Stomach (tissue), 9 donors: Measurements from ENCODE around the gene SLC25A4. TPM values are rescaled to one million over a fixed set of nuclear protein-coding genes. Genes with fewer than 3 reads are reported as not detected.

ENCODE experiments used
- DNase-seq, 2 donors: peaks; one replicate each; pipeline versions ENCODE4 v3.0.0 to v3.0.0-alpha.2; 2013 to 2019
- H3K27ac ChIP-seq, 5 donors: fragments of 200-600 bp in 4 of 5; sonication (generic) in 4 of 5; one replicate each; pipeline ENCODE4 v1.5.1; 2013 to 2019; ENCODE audit warnings: mild to moderate bottlenecking in 1 of 5, moderate library complexity in 1 of 5
- H3K27me3 ChIP-seq, 3 donors: fragments of 200-600 bp; sonication (generic); one replicate each; pipeline ENCODE4 v1.5.1; 2017 to 2019; ENCODE audit warnings: mixed run types in 1 of 3
- H3K36me3 ChIP-seq, 4 donors: fragments of 200-600 bp; sonication (generic); 1 replicate in 3 of 4; 2 replicates in 1 of 4; pipeline ENCODE4 v1.5.1; 2016 to 2019
- H3K4me1 ChIP-seq, 4 donors: fragments of 200-600 bp; sonication (generic); one replicate each; pipeline ENCODE4 v1.5.1; 2016 to 2019
- H3K4me3 ChIP-seq, 4 donors: fragments of 200-600 bp; sonication (generic) in 3 of 4; one replicate each; pipeline ENCODE4 v1.5.1; 2016 to 2019; ENCODE audit warnings: mild to moderate bottlenecking in 1 of 4
- H3K9me3 ChIP-seq, 4 donors: fragments of 200-600 bp; sonication (generic); one replicate each; pipeline ENCODE4 v1.5.1; 2016 to 2019
- CTCF ChIP-seq, 7 experiments: fragments of 450-650 bp in 4 of 7; fragments of 200-600 bp in 3 of 7; sonication (generic) in 3 of 7; IDR thresholded peaks; one replicate each; pipeline ENCODE4 v1.5.1; 2016 to 2019; ENCODE audit warnings: antibody characterized with exemption in 7 of 7, control low read depth in 2 of 7, mild to moderate bottlenecking in 1 of 7
- EP300 ChIP-seq: sonication (generic); formaldehyde crosslinking; IDR thresholded peaks from one replicate; pipeline ENCODE4 v1.6.1; 2017; ENCODE audit warnings: antibody characterized with exemption
- POLR2A ChIP-seq, 4 donors: fragments of 450-650 bp; IDR thresholded peaks; one replicate each; pipeline ENCODE4 v1.6.1; 2016; ENCODE audit warnings: antibody characterized with exemption in 4 of 4, control low read depth in 2 of 4, mild to moderate bottlenecking in 1 of 4, moderate library complexity in 1 of 4
- POLR2AphosphoS5 ChIP-seq, 3 donors: sonication (generic); formaldehyde crosslinking; IDR thresholded peaks; one replicate each; pipeline ENCODE4 v1.6.1; 2016; ENCODE audit warnings: antibody characterized with exemption in 3 of 3
- WGBS, 5 donors: extraction: QIAGEN DNeasy Blood & Tissue Kit in 3 of 5; methylation state at CpG; one replicate each; pipeline versions ENCODE4 v1.1.5 to v1.1.7; 2013 to 2018; 5-methylcytosine and 5-hydroxymethylcytosine counted together
- intact Hi-C: fragments of 100-400 bp; cut with DNase I; formaldehyde crosslinking; loops from one replicate; pipeline ENCODE4 v1.15.1; 2023; ENCODE audit warnings: low total_unique reads
- polyA plus RNA-seq, 3 donors: library from polyadenylated mRNA; stranded (reverse); fragments of 200-250 nt; gene quantifications; one replicate each; pipeline ENCODE4 v1.2.3, GENCODE V29; 2013
- total RNA-seq, 5 donors: library from RNA; depleted of rRNA; stranded (reverse); fragments of >200 nt; gene quantifications; one replicate each; pipeline versions ENCODE4 v1.1.0 to v1.2.3, GENCODE V29; 2014 to 2016
- donor health status: healthy with polysubstance abuse.
- donor health status: Bipolar disorder and iron deficiency.
- donor health status: healthy.

SLC25A4 gene
- total and polyA plus RNA-seq, 8 donors = 10.7 to 140 (median 43.1) TPM

- no peak overlapping the region for H3K4me3 ChIP-seq
- peaks cover 0 to 6% (median 0%) of the 10 kb centered on the region in 3 donors for H3K27me3 ChIP-seq
- H3K4me1 ChIP-seq = no peaks in the 10 kb centered on the region
- no peaks in the 10 kb centered on the region for H3K9me3 ChIP-seq
- DNase-seq = no peak
- no peaks in the 10 kb centered on the region for H3K36me3 ChIP-seq
- H3K27ac ChIP-seq = no peak overlapping the region
- TF ChIP-seq CTCF (IDR thresholded peaks at IDR 0.05) (no peak), EP300 (no peak), POLR2A (IDR thresholded peaks at IDR 0.05) (no peak)
- intact Hi-C loops = loop anchor here (10.0 kb wide), 1 partner anchor 54 kb away; no protein-coding TSS in a partner anchor
Measured at GRCh38 chr4:185098474-185098873, 44.6 kb upstream of the SLC25A4 start.

GRCh38 chr4:185099024-185099682, 43.9 kb upstream of the SLC25A4 start:
- no peak for TF ChIP-seq CTCF (IDR thresholded peaks at IDR 0.05)
- TF ChIP-seq POLR2AphosphoS5 (IDR thresholded peaks at IDR 0.05) = no peak
- WGBS, 5 donors = 68 to 74% (median 69%) methylated on average over 8 of the region's 8 CpGs
- intact Hi-C loops = loop anchor here (10.0 kb wide), 1 partner anchor 54 kb away; no protein-coding TSS in a partner anchor
- Histone ChIP-seq H3K9me3 (no peaks in the 10 kb centered on the region), H3K4me3 (no peak overlapping the region), H3K27me3 (peaks cover 0 to 6% (median 0%) of the 10 kb centered on the region in 3 donors), H3K36me3 (no peaks in the 10 kb centered on the region), H3K4me1 (peaks cover 0 to 3% (median under 1%) of the 10 kb centered on the region in 4 donors), H3K27ac (no peak overlapping the region)
- DNase-seq = peak in 1 of 2 donors; percentile 16

GRCh38 chr4:185099940-185100339, 43.1 kb upstream of the SLC25A4 start:
- DNase-seq = no peak
- 76 to 86% (median 82%) methylated on average over 8 of the region's 8 CpGs for WGBS, 5 donors
- Histone ChIP-seq H3K27me3 (peaks cover 0 to 6% (median 0%) of the 10 kb centered on the region in 3 donors), H3K36me3 (no peaks in the 10 kb centered on the region), H3K4me1 (peaks cover 0 to 8% (median 6%) of the 10 kb centered on the region in 4 donors), H3K4me3 (no peak overlapping the region), H3K27ac (no peak overlapping the region), H3K9me3 (no peaks in the 10 kb centered on the region)
- intact Hi-C loops = loop anchor here (10.0 kb wide), 1 partner anchor 55 kb away; no protein-coding TSS in a partner anchor
- TF ChIP-seq CTCF (IDR thresholded peaks at IDR 0.05) (no peak), POLR2AphosphoS5 (IDR thresholded peaks at IDR 0.05) (no peak), EP300 (no peak)

- H3K27me3 ChIP-seq = peaks cover 0 to 6% (median 0%) of the 10 kb centered on the region in 3 donors
- WGBS, 5 donors = 87 to 95% (median 94%) methylated on average over 7 of the region's 7 CpGs
- H3K4me3 ChIP-seq = no peak overlapping the region
- H3K9me3 ChIP-seq = no peaks in the 10 kb centered on the region
- intact Hi-C loops = no loop called here
- TF ChIP-seq EP300 (no peak), POLR2A (IDR thresholded peaks at IDR 0.05) (no peak), POLR2AphosphoS5 (IDR thresholded peaks at IDR 0.05) (no peak), CTCF (IDR thresholded peaks at IDR 0.05) (no peak)
- H3K4me1 ChIP-seq = peaks cover 0 to 9% (median 6%) of the 10 kb centered on the region in 4 donors
- H3K36me3 ChIP-seq = no peaks in the 10 kb centered on the region
- H3K27ac ChIP-seq = no peak overlapping the region
- DNase-seq = no peak
Measured at GRCh38 chr4:185100423-185100822, 42.6 kb upstream of the SLC25A4 start.
